GM18508 (cell line): ENCODE measurements around the gene FAM43A.

Experiments used
- ATAC-seq: cut with Tn5 transposase; IDR thresholded peaks from one replicate; pipeline ENCODE4 v1.9.1; 2021; ENCODE audit warnings: moderate number of reproducible peaks; ENCODE audit not compliant: insufficient read depth, unreplicated experiment

The FAM43A gene

GRCh38 chr3:194675081-194675640 is 10.5 kb upstream of the FAM43A start:
- ATAC-seq, result no peak

DNA sequence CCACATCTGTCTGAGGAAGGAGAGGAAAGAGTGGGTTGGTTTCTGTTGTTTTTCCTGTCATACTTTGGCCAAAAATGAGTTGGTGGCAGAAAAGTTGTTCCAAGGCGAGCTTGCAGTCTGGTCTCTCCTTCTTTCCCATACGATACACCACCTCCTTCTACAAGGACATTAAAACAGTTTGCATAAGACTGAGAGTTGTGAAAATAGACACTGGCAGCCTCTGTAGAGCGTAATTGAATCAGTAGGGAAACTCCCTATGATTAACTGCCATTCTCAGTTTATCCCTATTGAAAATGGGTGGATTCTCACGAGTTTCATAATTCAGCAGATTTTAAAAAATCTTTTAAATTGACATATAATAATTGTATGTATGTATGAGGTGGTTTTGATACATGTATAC is 10.0 kb upstream of the FAM43A start:
- no peak for ATAC-seq

DNA sequence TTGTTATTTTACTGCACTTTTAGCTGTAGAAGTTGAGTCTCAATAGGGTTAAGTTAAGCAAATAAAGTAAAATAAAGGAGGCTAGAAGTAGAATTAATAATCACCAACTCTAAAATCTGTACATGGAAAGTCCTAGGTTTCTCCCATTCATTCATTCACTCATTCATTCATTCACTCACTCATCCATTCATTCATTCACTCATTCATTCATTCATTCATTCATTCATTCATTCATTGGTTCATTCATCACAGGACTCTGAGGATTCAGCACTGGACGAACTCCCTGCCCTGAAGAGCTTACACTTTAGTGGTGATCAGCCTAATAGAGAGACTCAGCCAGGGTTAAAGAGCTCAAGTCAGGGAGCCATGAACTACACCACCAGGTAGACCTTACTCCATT is 9.2 kb upstream of the FAM43A start:
- no peak for ATAC-seq

- no peak for ATAC-seq
These were observed 4.6 kb upstream of the FAM43A start for GRCh38 chr3:194680888-194681615.

- no peak for ATAC-seq
These were observed 3.4 kb upstream of the FAM43A start for GRCh38 chr3:194682189-194682693.

- ATAC-seq, result no peak
These were observed 2.9 kb upstream of the FAM43A start for GRCh38 chr3:194682694-194683310.

- no peak for ATAC-seq
These were observed 2.3 kb upstream of the FAM43A start for GRCh38 chr3:194683380-194683779.

DNA sequence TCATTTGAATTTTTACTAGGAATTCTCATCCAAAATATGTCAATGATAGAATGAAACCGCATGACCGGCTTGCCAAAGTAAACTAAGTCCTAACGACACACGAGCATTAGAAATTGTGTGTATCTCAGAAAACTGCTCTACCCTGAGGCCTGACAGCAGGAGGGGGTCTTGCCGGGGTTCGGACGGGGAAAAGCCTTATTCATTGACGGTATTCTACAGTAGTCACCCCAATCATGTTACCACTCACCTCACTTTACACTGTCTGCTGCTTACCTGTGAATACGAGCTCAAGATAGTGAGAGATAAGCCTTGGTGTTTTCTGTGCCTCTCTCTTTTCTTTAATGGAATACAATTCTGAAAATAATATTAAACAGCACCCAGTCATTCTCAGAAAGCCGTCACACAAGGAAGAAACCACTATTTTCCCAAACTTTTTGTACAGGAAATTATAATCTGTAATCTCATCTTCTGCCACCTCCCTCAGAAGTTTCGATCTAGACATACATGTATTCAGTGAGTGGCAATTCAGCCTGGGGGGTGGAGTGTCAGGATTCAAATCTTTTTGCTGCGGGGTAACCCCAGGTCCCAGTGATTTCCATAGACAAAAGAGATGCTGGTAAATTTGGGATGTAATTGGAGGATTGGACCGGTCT is 492 bp upstream of the FAM43A start:
- no peak for ATAC-seq

DNA sequence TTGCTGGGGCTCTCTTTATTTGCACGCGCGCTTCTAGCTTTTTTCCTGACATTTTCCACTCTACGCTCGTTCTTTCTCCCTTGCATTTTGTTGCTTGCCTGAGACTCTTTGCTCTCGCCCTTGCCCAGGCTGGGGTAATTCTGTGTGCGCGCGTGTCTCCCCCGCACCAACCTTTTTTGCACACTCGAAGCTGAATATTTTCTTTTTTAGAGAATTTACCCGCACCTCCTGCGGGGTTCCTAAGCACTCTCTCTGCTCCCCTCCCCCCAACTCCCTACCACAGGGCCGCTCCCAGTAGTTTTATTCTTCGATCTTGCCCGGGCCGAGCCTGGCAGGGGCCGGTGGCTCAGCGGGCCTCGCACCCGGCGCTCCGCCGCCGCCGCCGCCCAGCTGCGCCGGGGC is 732 bp downstream of the FAM43A start:
- ATAC-seq, result no peak

GRCh38 chr3:194686816-194687637 is 1.3 kb downstream of the FAM43A start:
- no peak for ATAC-seq

GRCh38 chr3:194687638-194688199 is 2.0 kb downstream of the FAM43A start:
- no peak for ATAC-seq

DNA sequence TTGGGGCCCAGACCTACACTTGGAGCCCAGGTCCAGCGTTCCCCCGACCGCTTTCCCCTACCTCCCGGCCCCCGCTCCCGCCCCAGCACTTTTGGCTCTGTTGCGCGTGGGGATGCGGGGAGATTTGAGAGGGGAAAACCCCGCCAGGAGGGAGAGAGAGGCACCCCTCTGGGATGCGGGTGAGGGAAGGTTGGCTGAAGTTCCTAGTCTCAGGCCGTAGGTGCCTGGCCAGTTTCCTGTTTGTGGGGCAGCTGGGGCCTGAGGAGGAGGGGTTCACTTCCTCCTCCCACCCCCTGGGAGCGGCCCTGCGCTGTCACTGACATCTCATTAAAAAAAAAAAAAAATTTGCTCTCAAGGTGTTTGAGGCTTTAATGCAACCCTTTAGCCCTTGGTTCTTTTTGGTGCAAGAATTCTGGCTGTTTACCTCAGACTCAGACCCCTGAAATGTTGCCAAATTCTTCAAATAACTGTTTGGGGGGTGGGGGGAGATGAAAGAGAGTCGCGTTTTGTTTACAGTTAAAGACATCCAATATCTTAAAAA is 2.6 kb downstream of the FAM43A start:
- no peak for ATAC-seq

GRCh38 chr3:194688946-194689345 is 3.3 kb downstream of the FAM43A start:
- ATAC-seq, result no peak

DNA sequence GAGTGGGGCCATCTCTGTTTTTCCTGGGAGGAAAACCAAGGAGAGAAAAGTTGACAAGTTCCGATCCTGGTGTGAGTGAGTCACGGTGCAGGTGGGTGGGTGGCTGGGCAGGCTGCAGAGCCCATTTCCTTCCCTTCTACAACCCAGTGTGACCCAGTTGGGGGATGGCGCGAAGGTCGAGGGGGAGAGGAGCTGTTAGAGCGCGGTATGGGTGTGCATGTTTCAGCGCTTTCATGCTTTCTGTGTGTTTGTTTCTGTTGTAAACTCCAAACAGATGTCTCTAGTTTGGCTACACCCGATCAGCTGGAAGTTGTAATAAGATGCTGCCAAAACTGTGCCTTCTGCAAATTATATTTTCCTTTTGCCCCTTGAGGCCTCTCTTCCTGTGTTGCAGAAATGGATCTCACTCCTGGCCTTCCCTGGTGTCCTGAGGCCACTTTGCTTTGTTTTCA is 3.8 kb downstream of the FAM43A start:
- no peak for ATAC-seq

DNA sequence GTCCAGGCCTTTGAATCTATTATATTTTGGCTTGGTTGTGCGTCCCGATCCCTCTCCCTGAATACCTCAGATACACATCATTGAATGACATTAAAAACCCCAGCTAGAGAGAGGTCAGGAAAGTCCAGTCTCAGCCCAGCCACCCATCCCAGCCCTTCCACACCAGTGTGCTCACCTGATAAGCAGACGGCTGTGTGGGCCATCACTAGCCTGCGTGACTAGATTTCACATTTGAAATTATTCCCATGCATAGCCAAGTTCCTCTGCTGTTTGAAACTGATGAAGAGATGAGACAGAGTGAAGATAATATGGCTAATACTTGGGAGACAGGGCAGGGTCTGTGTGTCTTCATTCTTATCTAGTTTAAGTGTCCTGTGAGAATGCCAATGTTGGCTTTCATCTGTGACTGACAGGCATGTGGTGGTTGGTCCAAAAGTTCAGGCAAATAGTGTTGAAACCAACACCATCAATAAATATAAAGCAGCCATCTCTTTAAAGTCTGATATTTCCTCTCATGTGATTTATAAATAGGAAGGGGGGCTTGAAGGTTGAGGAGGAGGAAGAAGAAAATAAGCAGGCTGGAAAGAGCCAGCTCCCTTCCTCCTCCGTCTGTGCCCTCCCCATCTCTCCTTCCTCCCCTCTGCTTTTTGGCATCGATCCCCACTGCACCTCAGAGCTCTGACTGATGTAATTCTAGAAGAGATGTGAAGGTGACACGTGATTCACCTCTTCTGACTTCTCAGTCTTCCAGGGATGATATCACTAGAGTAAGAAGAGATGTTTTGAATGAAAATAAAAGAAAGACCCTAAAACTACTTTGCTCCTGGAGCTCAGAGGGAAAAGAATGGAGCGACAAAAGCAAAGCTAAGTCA is 5.1 kb downstream of the FAM43A start:
- no peak for ATAC-seq

DNA sequence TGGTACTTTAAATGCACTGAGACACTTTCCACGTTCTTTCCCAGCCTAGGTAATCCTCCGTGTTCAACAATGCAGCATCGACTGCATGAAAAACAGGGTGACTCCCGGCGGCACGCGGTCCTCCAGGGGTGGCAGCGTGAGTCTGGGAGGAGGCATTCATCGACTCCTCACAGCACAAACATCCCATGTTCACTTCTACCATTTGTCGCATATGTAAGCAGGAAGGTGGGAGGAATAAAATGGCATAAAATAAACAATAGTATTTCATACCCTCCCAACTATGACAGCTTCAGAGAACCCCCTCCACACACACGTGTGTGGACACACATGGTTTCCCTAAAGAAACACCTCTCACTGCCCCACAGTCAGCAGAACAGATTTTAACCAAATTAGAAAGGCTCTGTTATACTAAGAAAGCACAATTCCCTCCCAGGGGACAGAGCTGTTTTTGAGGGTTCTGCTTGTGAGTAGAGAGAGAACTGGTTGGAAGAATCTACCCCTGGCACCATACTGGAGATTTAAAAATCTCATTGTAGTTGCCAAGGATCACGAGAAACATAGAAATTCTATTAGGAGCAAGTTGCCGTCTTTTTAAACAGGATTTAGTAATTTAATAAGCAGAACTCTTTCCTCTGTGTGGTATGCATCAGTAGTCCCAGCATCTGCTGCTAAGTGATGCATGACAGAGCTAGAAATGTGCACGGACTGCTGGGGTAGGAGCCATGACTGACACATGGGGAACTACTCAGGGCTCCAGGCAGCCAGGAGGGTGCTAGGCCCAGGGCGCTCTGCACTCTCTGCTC is 6.0 kb downstream of the FAM43A start:
- peak; percentile 71 for ATAC-seq

DNA sequence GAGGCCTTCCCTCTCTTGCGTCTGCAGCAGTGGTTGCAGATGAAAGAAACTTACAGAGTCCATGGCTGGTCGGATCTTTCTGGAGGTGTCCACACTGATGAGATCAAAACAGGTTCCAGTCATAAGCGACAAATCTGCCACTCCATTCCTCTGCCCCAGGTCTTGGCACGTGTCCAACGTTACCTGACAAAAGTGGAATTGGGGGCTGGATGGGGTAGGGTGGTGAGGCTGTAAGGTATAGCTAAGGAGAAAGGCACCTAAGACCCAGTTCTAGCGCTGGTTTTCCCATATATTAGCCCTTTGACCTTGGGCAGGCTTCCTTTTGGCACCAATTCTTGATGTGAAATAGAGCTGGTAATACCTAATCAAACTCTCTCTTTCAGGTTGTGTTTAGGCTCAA is 11.0 kb downstream of the FAM43A start:
- ATAC-seq, result no peak

GRCh38 chr3:194702545-194702944 is 16.9 kb downstream of the FAM43A start:
- no peak for ATAC-seq
